ENCODE measurements around the gene CPSF4L.

- no peak for TF ChIP-seq CTCF (IDR thresholded peaks at IDR 0.05)
- no peak for TF ChIP-seq POLR2A (IDR thresholded peaks at IDR 0.05)
These were observed 8.1 kb upstream of the CPSF4L start for GRCh38 chr17:73269791-73270190.
